Stimulated activated CD4-positive, alpha-beta T cell treated with anti-CD3 and anti-CD28 coated beads, TNF-alpha, amount 100 ng/mL, for 4 hours (primary cell): ENCODE data around the gene TTC29.
"Not testable (repeated sequence)": the region's sequence is repeated elsewhere in the genome, so short reads cannot be mapped to it uniquely, and the experiment has no call there.

Experiments used
- DNase-seq, 3 experiments: peaks; one replicate each; pipeline ENCODE4 v3.0.0-alpha.2; 2020; ENCODE audit warnings: low read depth in 3 of 3

The TTC29 gene

DNA sequence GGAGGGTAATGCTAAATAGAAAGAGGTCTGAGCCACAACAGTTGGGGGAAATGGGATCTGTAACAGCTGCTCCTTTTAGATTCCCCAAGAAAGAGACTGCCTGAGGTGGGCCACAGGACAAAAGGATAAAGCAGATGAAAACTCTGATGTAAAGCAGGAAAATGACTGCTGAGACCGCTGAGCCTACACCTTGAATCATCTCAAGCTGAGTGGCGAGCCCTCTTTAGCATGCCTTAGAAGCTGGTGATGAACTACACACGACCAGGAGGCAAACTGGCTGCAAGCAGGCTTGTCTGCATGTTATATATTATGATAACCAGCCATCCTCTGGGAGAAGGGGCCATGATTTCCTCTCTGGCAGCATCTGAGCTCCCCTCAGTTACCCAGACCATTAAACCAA lies 88.4 kb downstream of the TTC29 start:
- DNase-seq = no peak

DNA sequence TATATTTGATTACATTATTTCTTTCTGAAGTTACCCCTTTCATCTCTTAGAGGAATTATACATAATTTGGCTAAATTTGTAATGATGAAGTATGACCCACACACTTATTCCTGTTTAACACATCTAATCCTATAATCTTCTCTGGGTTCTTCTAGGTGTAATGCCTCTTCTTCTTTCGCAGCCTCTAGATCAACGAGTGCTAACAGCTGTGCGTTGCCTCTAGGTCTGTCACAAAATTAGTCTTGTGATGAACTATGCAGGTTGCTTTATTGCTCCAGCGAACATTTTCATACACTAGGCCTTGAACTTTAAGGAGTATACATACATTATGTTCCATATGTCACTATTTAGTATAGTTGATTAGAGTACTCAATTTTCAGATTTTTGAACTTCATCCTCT lies 89.9 kb downstream of the TTC29 start:
- DNase-seq = no peak

DNA sequence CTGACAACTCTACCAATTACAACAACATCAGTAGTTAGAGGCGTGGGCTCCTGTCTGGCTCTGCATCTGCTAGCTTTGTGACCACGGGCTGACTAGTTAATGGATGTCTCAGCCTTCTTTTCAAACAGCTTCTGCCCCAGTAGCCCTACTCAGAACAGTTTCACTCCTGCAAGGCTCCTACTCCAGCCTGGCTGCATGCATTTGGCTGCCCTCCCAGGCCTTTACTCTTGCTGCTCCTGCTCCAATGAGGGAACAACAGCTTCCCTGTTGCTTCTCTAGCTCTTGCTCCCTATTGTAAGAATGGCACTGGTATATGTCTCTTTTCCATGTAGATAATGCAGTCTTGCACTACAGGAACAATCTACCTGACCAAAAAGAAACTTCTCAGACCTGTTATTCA lies 93.3 kb downstream of the TTC29 start:
- no peak for DNase-seq

DNA sequence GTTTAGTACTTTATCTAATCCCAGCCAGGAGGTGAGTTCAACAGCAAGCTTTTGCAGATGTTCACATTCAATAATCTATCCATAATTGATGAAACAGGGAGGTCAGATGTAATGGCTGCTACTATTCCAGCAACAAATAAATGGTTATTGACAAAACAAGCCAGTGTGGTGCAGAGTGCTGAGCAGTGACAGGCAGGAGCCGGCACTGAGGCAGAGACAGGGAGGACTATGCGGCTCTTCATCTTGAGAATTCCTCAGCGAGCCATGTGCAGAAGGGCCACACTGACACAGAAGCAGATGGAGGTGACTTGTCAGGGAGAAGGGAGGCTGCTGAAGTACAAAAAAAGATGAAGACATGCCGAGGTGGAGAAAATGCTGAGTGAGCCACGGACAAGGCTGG lies 98.3 kb downstream of the TTC29 start:
- DNase-seq = no peak

DNA sequence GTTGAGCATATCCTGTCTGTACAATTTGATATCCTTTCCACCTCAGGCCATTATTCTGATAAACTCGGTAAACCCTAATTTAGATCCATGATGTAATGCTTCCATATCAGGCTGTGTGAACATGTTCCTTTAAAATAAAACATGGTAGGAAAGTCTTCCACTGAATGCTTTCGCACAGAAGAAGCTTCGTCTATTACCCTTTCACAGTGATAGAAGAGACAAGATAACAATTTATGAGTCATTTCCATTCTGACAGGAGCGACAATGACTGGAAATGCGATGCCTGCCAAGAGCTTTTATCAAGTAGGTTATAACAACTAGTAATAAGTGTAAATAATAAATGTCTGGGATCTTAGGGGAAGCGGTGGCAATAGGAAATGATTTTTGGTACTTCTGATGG lies 98.8 kb downstream of the TTC29 start:
- DNase-seq = no peak

DNA sequence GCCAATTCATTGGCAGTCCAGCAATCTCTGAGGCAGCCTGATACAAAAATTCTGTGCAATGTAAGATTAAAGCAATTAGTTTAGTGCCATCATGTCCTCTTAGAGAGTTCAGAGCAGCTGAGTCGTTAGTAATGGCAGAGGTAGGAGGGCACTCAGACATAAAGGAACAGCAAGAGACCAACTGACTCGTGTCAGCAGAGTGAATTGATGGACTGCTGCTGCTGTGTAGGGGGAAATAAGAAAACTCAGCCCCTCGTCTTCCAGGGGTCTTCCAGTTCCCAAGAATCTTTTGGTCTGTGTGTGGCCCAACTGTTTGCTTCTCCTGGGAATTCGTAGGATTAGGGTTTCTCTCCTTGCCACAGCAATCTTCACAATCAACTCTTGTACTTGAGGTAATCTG lies 100.9 kb downstream of the TTC29 start:
- DNase-seq = no peak

DNA sequence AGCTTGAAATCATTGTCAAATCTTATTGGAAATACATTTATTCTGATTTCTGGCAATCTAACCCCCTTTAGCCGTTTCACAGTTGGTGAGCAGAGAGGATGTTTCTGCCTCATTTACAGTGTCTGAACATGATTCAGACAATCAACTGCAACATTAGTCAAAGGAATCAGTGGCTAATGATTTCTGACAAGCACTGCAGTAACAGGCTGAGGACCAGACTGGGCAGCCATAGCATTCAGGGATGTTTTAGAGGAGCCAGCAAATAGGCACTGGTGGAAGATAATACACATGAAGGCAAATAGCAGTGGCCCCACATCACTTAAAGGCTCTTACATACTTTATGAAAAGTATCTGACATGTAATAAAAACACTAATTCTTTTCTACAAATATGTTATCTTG lies 102.8 kb downstream of the TTC29 start:
- no peak for DNase-seq

DNA sequence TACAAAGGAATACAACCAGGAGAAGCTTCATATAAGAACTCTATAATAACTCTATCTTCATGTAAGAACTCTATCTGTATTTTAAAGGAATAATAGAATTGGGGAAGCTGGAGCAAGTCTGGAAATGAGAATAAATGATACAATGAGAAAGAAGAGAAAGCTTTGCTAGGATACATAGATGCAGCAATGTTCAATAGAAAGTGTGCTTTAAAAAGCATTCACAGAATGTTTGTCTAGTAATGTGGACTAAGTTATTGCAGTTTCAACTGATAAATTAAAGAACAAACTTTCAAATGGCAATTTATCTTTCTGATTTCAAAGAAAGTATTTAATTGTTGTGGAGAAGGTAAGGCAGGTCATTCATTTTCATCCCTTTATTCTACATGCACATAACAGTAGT lies 104.9 kb downstream of the TTC29 start:
- no peak for DNase-seq

DNA sequence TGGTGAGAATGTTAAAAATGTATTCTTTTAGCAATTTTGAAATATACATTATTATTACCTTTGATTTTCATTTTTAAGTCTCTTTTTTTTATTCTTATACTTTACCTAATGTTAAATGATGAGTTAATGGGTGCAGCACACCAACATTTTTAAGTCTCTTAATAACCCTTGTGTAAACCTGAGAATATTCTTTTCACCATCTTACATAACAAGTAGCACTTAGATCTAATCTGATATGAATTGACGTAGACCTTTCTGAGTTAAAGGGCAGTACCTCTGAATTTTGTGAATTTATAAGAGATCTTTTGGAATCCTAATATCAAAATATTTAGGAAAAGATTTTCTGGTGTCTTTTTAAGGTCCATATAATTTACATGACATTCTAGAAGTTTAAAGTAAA lies 110.6 kb downstream of the TTC29 start:
- DNase-seq = no peak

DNA sequence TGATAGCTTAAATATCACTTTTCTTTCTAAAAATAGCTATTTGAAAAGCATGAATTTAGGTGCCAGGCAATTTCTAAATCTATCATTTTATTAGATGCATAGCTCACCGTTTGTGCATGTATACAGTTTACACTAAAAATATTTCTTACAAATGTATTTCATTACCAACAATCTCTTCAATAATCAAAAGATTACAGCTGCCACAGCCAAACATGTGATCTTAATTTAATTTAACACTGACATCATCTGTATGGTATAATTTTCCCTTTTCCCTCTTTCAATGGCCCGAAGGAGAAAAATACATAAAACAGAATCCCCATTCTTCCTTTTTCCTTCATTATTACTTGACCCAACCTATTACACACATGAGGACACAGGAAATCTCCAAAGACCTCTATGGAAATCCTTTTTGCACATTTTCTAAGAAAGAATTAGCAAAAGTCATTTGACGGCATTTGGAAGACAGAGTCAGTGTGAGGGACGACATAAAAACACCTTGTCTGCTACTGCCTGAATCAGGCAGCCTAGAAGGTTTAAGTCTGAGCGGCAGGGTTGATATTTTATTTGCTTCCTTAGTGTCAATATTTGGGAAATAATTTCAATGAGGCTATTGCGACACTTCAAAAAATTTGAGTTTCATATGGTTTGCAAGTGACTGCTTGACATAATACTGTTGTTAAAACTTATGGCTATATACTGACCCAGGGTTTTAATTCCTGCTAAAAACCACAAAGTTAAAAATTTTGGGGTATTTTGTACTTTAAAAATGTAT lies 111.2 kb downstream of the TTC29 start:
- no peak for DNase-seq

DNA sequence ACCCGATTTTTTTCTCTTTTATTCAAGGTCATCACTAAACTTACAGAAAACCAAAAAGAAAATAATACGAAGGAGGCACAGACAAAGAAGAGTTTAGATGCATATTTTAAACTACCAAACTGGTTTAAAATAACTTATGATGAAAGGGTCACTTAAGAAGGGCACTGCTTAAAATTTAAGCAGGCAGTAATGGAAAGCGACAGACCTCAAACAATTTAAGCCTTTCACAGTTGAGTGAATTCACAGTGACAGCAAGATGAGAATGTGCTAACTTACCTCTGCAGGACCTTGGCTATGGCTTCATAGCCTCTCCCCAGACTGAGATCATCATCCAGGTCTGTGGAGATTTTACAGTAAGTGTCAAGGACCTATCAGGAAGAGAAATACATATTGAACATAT lies 112.1 kb downstream of the TTC29 start:
- DNase-seq = no peak

DNA sequence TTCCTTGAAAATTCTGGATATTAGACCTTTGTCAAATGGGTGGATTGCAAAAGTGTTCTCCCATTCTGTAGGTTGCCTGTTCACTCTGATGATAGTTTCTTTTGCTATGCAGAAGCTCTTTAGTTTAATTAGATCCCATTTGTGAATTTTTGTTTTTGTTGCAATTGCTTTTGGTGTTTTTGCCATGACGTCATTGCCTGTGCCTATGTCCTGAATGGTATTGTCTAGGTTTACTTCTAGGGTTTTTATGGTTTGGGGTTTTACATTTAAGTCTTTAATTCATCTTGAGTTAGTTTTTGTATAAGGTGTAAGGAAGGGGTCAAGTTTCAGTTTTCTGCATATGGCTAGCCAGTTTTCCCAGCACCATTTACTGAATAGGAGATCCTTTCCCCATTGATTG lies 122.7 kb downstream of the TTC29 start:
- not testable (repeated sequence) for DNase-seq

DNA sequence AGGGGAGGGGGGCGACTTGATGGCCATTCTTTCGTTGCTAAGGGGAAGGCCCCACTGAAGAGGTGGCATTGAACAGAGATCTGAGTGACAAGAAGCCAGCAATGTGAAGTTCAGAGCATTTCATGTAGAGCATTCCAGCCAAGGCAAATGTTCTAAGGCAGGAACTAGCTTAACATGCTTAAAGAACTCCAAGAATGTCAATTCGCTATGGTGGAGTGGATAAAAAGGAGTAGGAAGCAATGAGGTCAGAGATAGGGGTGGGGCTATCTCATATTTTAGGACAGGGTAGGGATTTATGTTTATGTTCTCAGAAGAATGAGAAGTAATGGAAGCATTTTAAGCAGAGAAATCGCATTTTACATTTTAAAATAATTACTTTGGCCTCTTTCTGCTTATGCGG lies 130.9 kb downstream of the TTC29 start:
- DNase-seq = no peak

DNA sequence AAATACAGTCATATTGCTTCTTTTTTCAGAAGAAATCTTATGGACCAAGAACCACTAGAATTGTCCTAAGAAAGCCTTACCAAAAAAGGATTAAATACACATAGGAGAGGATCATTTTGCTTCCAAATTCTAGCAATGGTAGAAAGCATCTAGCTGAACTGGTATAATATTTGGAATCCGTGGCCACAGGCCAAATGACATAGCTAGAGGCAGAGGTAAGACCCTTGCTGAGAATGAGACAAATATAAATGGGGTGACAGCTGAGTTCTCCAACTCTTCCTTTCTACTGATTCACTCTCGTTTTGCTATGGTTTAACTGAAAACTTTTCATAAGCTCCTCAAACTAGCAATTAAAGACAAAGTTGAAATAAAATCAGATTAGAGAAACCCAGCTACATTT lies 150.0 kb downstream of the TTC29 start:
- DNase-seq = no peak

DNA sequence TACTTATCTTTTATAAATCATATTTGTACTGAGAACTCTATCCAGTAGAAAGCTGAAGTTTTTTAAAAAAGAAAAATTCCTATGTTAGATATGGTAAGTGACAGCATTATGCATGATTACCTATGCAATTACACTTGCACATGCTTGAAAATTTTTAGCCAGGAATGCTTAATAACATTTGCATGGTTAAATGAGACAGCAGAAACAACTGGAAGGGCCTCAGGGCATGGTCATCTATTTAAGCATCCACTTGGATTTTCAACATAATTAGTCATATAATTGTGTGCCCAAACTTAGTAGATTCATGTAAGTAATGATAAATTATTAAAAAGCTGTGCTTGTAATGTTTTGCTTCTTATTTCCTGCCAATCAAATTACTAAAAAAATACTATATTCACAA lies 151.9 kb downstream of the TTC29 start:
- no peak for DNase-seq

DNA sequence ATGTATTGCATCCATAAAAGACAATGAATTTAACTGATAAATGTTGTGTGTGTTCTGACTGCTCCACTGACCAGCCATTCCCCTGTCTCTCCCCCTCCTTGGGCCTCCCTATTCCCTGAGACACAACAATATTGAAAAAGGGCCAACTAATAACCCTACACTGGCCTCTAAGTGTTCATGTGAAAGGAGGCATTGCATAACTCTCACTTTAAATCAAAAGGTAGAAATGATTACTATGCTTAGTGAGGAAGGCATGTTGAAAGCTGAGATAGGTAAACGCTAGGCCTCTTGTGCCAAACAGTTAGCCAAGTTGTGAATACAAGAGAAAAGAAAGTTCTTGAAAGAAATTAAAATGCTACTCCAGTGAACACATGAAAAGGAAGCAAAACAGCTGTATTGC lies 154.2 kb downstream of the TTC29 start:
- no peak for DNase-seq

DNA sequence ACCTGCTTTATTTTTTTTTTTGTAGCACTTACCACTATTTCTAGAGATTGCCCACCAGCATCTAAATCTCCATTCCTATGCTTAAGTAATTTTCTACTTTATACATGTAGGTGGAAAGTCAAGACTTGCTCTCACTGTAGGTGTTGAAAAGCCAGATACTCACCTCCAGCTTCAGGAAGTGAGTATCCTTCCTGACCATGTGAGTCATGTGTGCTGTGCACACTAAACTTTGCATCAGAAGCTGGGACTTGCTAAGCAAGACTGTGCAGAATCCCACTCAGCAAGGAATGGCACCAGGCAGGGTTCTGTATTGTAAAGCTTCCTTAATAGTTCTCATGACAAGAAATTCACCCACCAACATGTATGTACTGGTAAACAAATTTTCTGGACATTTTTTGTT lies 155.1 kb downstream of the TTC29 start:
- no peak for DNase-seq

DNA sequence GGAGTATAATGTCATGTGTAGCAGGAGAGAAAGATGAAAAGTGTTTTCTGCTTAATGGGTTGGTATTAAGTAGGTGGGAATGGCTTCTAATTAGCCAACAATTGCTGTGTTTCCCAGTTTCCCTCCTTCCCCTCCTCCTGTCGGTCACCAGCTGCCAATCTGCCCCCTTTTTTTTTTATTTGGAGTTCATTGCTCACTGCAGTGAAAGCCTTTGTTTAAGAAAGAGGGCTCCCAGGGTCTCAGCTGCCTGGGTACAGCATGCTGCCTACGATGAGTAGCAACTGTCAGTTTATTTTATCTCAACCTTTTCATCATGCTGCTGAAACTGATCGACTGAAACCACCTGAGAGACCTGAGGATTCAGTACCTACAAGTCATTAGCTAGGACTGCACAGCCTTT lies 157.9 kb downstream of the TTC29 start:
- no peak for DNase-seq

DNA sequence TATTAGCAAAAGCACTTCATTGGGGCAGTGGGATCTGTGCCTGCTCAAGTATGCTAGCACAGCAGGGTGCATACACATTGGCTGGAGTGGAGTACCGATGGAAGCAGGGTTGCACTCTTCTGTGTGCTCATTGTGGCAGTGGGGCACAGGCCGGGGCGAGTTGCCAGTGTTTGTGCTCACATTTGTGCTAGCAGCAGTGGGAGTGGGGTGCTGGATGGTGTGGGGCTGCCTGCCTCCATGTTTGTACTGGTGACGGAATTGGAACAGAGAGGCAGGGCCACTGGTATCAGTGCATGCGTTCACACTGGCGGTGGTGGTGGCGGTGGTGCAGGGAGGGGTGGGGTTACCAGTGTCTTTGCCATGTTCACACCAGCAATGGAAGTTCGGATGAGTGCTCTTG lies 169.0 kb downstream of the TTC29 start:
- no peak for DNase-seq

DNA sequence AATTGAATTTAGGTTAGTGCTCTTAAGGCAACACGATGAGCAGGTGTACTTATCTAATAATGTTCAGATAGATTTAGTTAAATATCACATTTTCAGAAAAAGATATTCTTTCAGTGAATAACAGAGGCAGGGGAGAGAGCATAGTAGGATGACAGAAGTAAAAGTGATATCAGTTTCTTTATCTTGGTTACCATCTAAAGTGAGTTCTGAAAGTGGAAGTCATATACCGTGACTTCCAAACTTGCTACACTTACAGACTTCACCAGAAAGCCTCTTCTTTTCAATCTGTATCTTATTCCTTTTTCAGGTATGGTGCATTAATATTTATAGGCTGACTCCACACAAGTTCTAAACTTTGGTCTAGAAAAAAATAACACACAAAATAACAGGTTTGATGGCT lies 182.1 kb downstream of the TTC29 start:
- DNase-seq = no peak

DNA sequence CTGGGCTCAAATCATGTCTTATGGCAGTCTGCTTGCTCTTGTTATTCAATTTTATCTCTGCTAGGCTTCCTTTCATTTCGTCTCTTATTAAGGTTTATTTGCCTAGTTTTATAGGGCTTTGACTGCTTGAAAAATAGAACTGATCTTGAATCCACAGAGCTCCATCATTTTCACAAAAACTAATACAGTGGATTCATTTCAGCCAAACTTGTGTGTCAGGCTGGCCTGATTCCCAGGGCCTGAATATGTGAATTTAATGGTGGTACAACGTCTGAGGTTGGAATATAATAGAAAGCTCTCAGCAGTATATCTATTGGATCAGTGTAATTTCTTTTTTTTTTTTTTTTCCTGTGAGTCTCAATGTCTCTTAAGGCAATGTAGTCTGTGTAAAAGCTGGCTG lies 183.6 kb downstream of the TTC29 start:
- no peak for DNase-seq

DNA sequence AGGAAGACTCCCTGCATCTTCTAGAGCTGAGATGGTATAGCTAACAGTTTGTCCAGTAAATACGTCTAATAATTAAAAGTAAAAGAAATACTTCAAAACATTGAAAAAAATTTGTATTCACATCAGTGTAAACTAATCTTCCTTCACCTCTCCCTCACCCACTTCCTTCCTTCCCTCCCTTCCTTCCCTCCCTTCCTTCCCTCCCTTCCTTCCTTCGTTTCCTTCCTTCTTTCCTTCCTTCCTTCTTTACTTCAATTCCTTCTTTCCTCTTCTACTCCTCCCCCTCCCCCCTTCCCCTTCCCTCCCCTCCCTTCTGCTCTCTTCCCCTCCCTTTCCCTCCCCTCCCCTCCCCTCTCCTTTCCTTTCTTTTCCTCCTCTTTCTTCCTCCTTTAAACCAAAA lies 203.2 kb downstream of the TTC29 start:
- no peak for DNase-seq

DNA sequence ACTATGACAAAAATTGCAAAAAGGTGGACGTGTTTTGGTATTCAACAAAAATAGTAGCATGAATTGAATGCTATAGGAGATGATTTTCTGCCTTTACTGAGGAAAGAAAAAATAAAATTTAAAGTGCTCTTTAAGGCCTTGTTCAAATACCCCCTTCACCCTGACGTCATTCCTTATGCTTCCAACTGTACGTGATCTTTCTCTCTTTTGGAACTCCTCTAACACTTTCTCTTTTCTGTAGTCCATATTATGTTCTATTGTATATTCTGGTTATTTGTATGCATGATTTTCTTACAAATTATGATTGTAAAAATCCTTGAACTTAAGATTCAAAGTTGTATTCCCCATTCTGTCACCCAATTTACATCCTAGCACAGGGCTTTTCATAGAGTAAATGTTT lies 206.5 kb downstream of the TTC29 start:
- no peak for DNase-seq

DNA sequence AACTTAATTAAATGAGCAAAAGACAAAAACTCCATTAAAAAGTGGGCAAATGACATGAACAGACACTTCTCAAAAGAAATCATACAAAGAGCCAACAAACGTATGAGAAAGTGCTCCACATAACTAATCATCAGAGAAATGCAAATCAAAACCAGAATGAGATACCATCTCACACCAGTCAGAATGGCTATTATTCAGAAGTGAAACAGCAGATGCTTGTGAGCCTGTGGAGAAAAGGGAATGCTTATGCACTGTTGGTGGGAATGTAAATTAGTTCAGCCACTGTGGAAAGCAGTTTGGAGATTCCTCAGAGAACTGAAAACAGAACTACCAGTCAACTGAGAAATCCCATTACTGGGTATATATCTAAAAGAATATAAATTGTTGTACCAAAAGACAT lies 222.1 kb downstream of the TTC29 start:
- DNase-seq = not testable (repeated sequence)
